Measurements from ENCODE around the gene XCR1. TPM values are rescaled to one million over a fixed set of nuclear protein-coding genes. Genes with fewer than 3 reads are reported as not detected.

XCR1 gene
- total RNA-seq, 4 donors from 2014 or later: under 0.01 to 0.07 (median 0.04) TPM; not detected in 1

DNA sequence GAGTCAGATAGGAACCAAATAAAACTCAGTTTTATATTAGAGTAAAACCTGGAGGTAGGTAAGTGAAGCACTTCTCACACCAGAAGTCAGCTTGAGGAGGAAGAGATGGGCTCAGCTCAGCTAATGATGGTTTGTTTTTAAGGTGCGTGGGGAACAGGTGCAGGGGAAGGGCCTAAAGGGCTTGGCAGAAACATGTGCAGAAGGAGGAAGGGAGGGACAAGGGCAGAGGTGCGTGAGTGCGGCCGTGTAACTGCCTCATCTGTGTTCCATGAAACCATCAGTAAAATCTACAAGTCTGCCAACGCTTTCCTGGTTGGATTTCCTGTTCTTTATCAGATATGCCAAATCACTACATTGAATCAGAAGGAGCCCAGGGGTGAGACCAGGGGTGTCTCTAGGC lies 51.6 kb downstream of the XCR1 start:
- 52 to 77% methylated on average over 3 to 5 of the region's 5 CpGs for WGBS, 2 donors (ENCODE audit: low coverage in 1 of 2)
- peaks cover 0 to 92% of the 10 kb centered on the region in 2 donors for H3K36me3 ChIP-seq

DNA sequence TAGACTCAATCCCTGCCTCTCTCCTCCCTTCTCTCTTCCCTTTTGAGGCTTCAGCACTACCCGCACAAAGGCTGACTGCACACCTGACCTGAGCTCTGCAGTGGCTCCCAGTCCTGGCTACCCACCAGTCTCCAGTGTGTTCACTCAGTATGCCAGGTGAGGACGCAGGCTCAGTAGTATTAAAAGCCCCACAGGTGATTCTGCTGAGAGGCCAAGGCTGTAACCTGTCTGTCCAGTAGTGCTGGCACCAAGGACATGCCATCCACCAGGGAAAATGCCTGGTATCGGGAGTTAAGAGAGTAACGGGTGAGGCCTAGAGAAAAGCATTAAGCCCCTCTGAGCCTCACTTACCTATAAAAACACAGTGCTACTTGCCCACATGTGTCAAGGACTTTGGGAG lies 52.6 kb downstream of the XCR1 start:
- no peak for ATAC-seq
- H3K4me3 ChIP-seq: no peak overlapping the region
- peaks cover 0 to 29% (median 0%) of the 10 kb centered on the region in 3 donors for H3K4me1 ChIP-seq
- H3K27me3 ChIP-seq: no peaks in the 10 kb centered on the region
- no peak overlapping the region for H3K27ac ChIP-seq
- TF ChIP-seq, protein P1, sequence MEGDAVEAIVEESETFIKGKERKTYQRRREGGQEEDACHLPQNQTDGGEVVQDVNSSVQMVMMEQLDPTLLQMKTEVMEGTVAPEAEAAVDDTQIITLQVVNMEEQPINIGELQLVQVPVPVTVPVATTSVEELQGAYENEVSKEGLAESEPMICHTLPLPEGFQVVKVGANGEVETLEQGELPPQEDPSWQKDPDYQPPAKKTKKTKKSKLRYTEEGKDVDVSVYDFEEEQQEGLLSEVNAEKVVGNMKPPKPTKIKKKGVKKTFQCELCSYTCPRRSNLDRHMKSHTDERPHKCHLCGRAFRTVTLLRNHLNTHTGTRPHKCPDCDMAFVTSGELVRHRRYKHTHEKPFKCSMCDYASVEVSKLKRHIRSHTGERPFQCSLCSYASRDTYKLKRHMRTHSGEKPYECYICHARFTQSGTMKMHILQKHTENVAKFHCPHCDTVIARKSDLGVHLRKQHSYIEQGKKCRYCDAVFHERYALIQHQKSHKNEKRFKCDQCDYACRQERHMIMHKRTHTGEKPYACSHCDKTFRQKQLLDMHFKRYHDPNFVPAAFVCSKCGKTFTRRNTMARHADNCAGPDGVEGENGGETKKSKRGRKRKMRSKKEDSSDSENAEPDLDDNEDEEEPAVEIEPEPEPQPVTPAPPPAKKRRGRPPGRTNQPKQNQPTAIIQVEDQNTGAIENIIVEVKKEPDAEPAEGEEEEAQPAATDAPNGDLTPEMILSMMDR (IDR thresholded peaks at IDR 0.05): no peak
- no peak for TF ChIP-seq EP300 (IDR thresholded peaks at IDR 0.05)
- no peak for TF ChIP-seq POLR2A (IDR thresholded peaks at IDR 0.05)
- TF ChIP-seq POLR2AphosphoS5 (IDR thresholded peaks at IDR 0.05): no peak
- WGBS, 2 donors (ENCODE audit: low coverage in 1 of 2): 100% methylated on average over 1 to 2 of the region's 4 CpGs
- H3K9me3 ChIP-seq: no peaks in the 10 kb centered on the region
- H3K36me3 ChIP-seq: peaks cover 0 to 92% of the 10 kb centered on the region in 2 donors

More for the DNA sequence above, 51.6 kb downstream of the XCR1 start:
- no peak for TF ChIP-seq EP300 (IDR thresholded peaks at IDR 0.05)
- no peak for TF ChIP-seq POLR2A (IDR thresholded peaks at IDR 0.05)
- TF ChIP-seq, protein P1 (IDR thresholded peaks at IDR 0.05): no peak
- no peak for TF ChIP-seq POLR2AphosphoS5 (IDR thresholded peaks at IDR 0.05)
- no peak overlapping the region for H3K27ac ChIP-seq
- H3K27me3 ChIP-seq: no peaks in the 10 kb centered on the region
- H3K4me3 ChIP-seq: no peak overlapping the region
- ATAC-seq: no peak
- H3K4me1 ChIP-seq: peaks cover 0 to 31% (median 0%) of the 10 kb centered on the region in 3 donors
- no peaks in the 10 kb centered on the region for H3K9me3 ChIP-seq

DNA sequence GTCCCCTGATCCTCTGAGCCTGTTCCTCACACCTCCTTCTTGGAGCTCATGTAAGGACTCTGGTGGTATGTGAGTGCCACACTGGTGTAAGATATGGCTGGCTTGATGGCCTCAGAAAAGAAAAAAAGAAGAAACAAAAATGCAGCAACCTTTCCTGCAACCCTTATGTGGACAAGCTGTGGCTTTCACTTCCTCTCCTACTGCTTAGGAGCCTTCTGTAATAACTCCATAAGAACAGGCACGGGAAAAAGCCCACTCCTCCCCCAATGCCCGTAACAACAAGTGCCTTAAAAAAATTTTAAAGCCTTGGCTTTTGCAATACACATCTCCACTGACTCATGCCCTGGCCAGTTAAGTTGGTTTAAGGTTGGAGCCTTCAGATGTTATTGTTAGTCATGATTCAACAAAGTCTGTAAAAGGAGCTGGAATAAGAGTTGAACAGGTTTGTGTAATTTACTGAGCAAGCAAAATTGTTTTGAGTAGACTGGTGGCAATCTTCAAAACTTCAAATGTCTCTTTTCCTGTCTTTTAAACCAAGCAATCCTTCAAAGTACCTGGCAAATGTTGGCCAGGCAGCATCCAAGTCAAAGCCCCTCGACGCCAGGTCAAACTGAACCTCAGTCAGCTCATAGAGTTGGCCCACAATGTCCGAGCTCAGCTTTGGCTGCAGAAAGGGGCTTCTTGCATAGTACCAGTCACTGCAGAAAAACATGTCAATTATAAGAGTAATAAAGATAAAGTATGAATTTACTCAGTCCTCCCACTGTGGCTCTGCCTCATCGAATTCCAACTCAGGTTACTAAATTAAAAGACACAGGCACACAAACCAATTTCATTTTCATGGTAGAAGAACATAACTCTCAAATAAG lies 54.5 kb downstream of the XCR1 start:
- Histone ChIP-seq H3K4me3 (no peak overlapping the region), H3K27me3 (no peaks in the 10 kb centered on the region), H3K9me3 (no peaks in the 10 kb centered on the region), H3K4me1 (peaks cover 0 to 36% (median 0%) of the 10 kb centered on the region in 3 donors), H3K27ac (peak overlapping the region; percentile 47 to 77 (median 68)), H3K36me3 (peaks cover 0 to 94% of the 10 kb centered on the region in 2 donors)
- peak; percentile 88 for ATAC-seq
- no peak for TF ChIP-seq POLR2A (IDR thresholded peaks at IDR 0.05)
- TF ChIP-seq, protein P1 (IDR thresholded peaks at IDR 0.05): peak in 1 of 4 experiments; percentile 8
- no peak for TF ChIP-seq EP300 (IDR thresholded peaks at IDR 0.05)
- peak; percentile 88 for TF ChIP-seq POLR2AphosphoS5 (IDR thresholded peaks at IDR 0.05)
- 51 to 57% methylated on average over 3 to 6 of the region's 6 CpGs for WGBS, 2 donors (ENCODE audit: low coverage in 1 of 2)

DNA sequence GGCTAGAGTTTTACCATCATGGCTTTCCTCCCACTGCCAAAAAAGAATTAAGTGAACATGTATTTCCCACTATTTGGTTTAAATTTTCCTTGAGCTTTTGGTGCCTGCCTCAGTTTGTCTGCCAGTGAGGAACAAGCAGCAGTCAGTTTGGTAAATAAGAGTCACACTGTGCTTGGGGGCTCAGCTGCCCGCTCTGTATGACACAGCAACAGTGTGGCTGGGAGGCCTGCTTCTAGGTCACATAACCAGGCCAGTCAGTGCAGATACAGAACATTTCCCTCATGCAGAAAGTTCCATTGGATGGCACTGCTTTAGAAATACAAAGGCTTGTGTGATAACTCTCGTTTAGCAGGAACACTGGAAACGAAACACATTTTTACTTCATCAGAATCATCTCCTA lies 57.3 kb downstream of the XCR1 start:
- TF ChIP-seq POLR2AphosphoS5 (IDR thresholded peaks at IDR 0.05) (no peak), POLR2A (IDR thresholded peaks at IDR 0.05) (no peak), EP300 (IDR thresholded peaks at IDR 0.05) (no peak)
- TF ChIP-seq, protein P1 (IDR thresholded peaks at IDR 0.05): no peak
- Histone ChIP-seq H3K4me3 (no peak overlapping the region), H3K4me1 (peaks cover 0 to 63% (median 0%) of the 10 kb centered on the region in 3 donors), H3K36me3 (peaks cover 0 to 94% of the 10 kb centered on the region in 2 donors), H3K27me3 (no peaks in the 10 kb centered on the region), H3K9me3 (no peaks in the 10 kb centered on the region), H3K27ac (no peak overlapping the region)
- no peak for ATAC-seq
- WGBS, 2 donors (ENCODE audit: low coverage in 1 of 2): 94 to 100% methylated on average over 2 to 3 of the region's 3 CpGs
